NCI-H2081 (cell line): ENCODE results near the gene TARBP1.
"Not testable (repeated sequence)": the region's sequence is repeated elsewhere in the genome, so short reads cannot be mapped to it uniquely, and the experiment has no call there.

Experiments used
- DNase-seq, 2 experiments: peaks; one replicate each; lab custom pipeline; 2025; lab: John Stamatoyannopoulos, UW

Gene TARBP1

GRCh38 chr1:234388094-234388493 is 90.9 kb downstream of the TARBP1 start:
- no peak for DNase-seq

- no peak for DNase-seq
Measured at GRCh38 chr1:234386122-234386521, 92.9 kb downstream of the TARBP1 start.

- no peak for DNase-seq
Measured at GRCh38 chr1:234381699-234382555, 97.1 kb downstream of the TARBP1 start.

- DNase-seq = not testable (repeated sequence)
Measured at GRCh38 chr1:234379591-234380109, 99.3 kb downstream of the TARBP1 start.

GRCh38 chr1:234375672-234376071 is 103.3 kb downstream of the TARBP1 start:
- DNase-seq = no peak

GRCh38 chr1:234373959-234374254 is 105.1 kb downstream of the TARBP1 start:
- no peak for DNase-seq

GRCh38 chr1:234373064-234373958 is 105.7 kb downstream of the TARBP1 start, which contains the start of gene COA6:
COA6 (plus strand) TSS chr1:234373456; CDS start chr1:234373467, 11 bp downstream.
- peak; percentile 97 for DNase-seq

- no peak for DNase-seq
Measured at GRCh38 chr1:234372011-234372757, 106.8 kb downstream of the TARBP1 start.

- DNase-seq = no peak
Measured at GRCh38 chr1:234371414-234371813, 107.6 kb downstream of the TARBP1 start.

- no peak for DNase-seq
Measured at GRCh38 chr1:234369784-234370183, 109.2 kb downstream of the TARBP1 start.

- no peak for DNase-seq
Measured at GRCh38 chr1:234369033-234369430, 109.9 kb downstream of the TARBP1 start.

- no peak for DNase-seq
Measured at GRCh38 chr1:234368320-234369032, 110.5 kb downstream of the TARBP1 start.

GRCh38 chr1:234362558-234362957 is 116.4 kb downstream of the TARBP1 start:
- no peak for DNase-seq

- no peak for DNase-seq
Measured at GRCh38 chr1:234361102-234361603, 117.8 kb downstream of the TARBP1 start.

- DNase-seq = no peak
Measured at GRCh38 chr1:234357831-234358230, 121.1 kb downstream of the TARBP1 start.

- peak; percentile 72 to 89 for DNase-seq
Measured at GRCh38 chr1:234356615-234357269, 122.2 kb downstream of the TARBP1 start.

- no peak for DNase-seq
Measured at GRCh38 chr1:234355782-234356510, 123.0 kb downstream of the TARBP1 start.

- DNase-seq = no peak
Measured at GRCh38 chr1:234348964-234349363, 130.0 kb downstream of the TARBP1 start.

- no peak for DNase-seq
Measured at GRCh38 chr1:234345237-234345636, 133.7 kb downstream of the TARBP1 start.

GRCh38 chr1:234342774-234343173 is 136.2 kb downstream of the TARBP1 start:
- DNase-seq = peak in 1 of 2 experiments; percentile 86
